Endodermal cell (in vitro differentiated cells): Measurements from ENCODE around the gene KIF6. TPM values are rescaled to one million over a fixed set of nuclear protein-coding genes. Genes with fewer than 3 reads are reported as not detected.

Experiments used
- DNase-seq: peaks from one replicate; pipeline ENCODE4 v3.0.0-alpha.2; 2017
- H3K27ac ChIP-seq: 2 replicates; pipeline ENCODE4 v1.5.1; 2013; ENCODE audit warnings: mild to moderate bottlenecking, low read depth, low read length, moderate library complexity
- H3K27me3 ChIP-seq: 2 replicates; pipeline ENCODE4 v1.6.1; 2013; ENCODE audit warnings: mild to moderate bottlenecking, low read length, moderate library complexity; ENCODE audit not compliant: insufficient read depth, control insufficient read depth, poor library complexity, severe bottlenecking
- H3K36me3 ChIP-seq: 2 replicates; pipeline ENCODE4 v1.7.0; 2013; ENCODE audit warnings: mild to moderate bottlenecking, low read length, moderate library complexity; ENCODE audit not compliant: control insufficient read depth, insufficient read depth
- H3K4me1 ChIP-seq: one replicate; pipeline ENCODE4 v1.7.0; 2013; ENCODE audit warnings: low read length; ENCODE audit not compliant: control insufficient read depth, insufficient read depth
- H3K4me3 ChIP-seq: 2 replicates; pipeline ENCODE4 v1.5.1; 2013; ENCODE audit warnings: mild to moderate bottlenecking, low read length, moderate library complexity
- H3K9ac ChIP-seq: 2 replicates; pipeline ENCODE4 v1.6.1; 2013; ENCODE audit warnings: mild to moderate bottlenecking, low read length, moderate library complexity; ENCODE audit not compliant: poor library complexity, severe bottlenecking; ENCODE audit errors: extremely low read depth
- H3K9me3 ChIP-seq: 2 replicates; pipeline ENCODE4 v1.6.1; 2013; ENCODE audit warnings: mild to moderate bottlenecking, low read length, moderate library complexity; ENCODE audit not compliant: control insufficient read depth
- H3K27ac Mint-ChIP-seq: 2 replicates; pipeline ENCODE4 v1.8.0; 2020; ENCODE audit warnings: mixed read lengths
- H3K27me3 Mint-ChIP-seq: 2 replicates; pipeline ENCODE4 v1.8.0; 2021; ENCODE audit warnings: mild to moderate bottlenecking, mixed read lengths; ENCODE audit not compliant: insufficient read depth
- H3K36me3 Mint-ChIP-seq: 2 replicates; pipeline ENCODE4 v1.8.0; 2020; ENCODE audit warnings: low read depth, mixed read lengths
- H3K4me1 Mint-ChIP-seq: 2 replicates; pipeline ENCODE4 v1.8.0; 2020; ENCODE audit warnings: mixed read lengths
- H3K4me3 Mint-ChIP-seq: 2 replicates; pipeline ENCODE4 v1.8.0; 2020; ENCODE audit warnings: mild to moderate bottlenecking, moderate library complexity, mixed read lengths
- H3K9me3 Mint-ChIP-seq: 2 replicates; pipeline ENCODE4 v1.8.0; 2020; ENCODE audit warnings: mild to moderate bottlenecking, mixed read lengths
- WGBS, 2 experiments: methylation state at CpG; one replicate each; pipeline versions ENCODE4 v1.1.5 to v1.1.7; 2013; ENCODE audit warnings: missing lambda C conversion rate in 2 of 2, mixed read lengths in 1 of 2; ENCODE audit not compliant: insufficient coverage in 1 of 2, insufficient read length in 1 of 2; 5-methylcytosine and 5-hydroxymethylcytosine counted together
- total RNA-seq, 2 donors: library from RNA; stranded (reverse); fragmentation: NEBNext Ultra II Directional in 1 of 2; extraction: Animal tissue kit (Norgen Biotek cat#: 25700) in 1 of 2; gene quantifications; 2 replicates in 1 of 2; 3 replicates in 1 of 2; pipeline ENCODE4 v1.2.1, GENCODE V29; 2021
- TF ChIP-seq, protein P1 (sequence below): fragments of 200-600 bp; sonication (generic); conservative IDR thresholded peaks from 2 replicates; pipeline ENCODE4 v1.5.0; 2021; ENCODE audit warnings: antibody characterized with exemption, mild to moderate bottlenecking

The KIF6 gene
- total RNA-seq, 2 donors from 2014 or later = 0.62 to 1.1 TPM

DNA sequence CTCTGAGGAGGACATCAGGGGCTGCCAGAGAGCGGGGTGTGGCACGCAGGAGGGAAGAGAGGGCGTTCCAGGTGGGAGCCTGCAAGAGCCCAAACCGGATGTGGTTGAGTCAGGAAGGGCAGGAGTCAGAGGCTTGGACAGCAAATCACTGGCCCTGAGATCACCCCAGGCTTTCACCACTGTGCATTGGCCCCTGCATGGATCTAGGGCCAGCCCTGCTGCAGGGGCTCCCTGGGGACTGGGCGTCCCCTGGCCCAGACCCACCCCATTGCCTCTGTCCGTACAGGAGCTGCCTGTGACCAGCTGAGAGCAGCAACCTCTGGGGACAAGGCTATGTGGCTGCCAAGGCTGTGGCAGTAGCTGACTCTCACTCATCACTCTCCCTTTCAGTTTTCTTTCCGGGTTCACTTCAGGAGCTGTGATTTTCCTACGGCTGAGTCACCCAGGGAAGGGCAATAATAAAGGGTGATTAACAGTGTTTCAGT is 444.9 kb downstream of the KIF6 start:
- TF ChIP-seq, protein P1, sequence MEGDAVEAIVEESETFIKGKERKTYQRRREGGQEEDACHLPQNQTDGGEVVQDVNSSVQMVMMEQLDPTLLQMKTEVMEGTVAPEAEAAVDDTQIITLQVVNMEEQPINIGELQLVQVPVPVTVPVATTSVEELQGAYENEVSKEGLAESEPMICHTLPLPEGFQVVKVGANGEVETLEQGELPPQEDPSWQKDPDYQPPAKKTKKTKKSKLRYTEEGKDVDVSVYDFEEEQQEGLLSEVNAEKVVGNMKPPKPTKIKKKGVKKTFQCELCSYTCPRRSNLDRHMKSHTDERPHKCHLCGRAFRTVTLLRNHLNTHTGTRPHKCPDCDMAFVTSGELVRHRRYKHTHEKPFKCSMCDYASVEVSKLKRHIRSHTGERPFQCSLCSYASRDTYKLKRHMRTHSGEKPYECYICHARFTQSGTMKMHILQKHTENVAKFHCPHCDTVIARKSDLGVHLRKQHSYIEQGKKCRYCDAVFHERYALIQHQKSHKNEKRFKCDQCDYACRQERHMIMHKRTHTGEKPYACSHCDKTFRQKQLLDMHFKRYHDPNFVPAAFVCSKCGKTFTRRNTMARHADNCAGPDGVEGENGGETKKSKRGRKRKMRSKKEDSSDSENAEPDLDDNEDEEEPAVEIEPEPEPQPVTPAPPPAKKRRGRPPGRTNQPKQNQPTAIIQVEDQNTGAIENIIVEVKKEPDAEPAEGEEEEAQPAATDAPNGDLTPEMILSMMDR = no peak
- no peak overlapping the region for H3K4me3 Mint-ChIP-seq
- peaks cover 10% of the 10 kb centered on the region for H3K27me3 ChIP-seq
- peaks cover 2% of the 10 kb centered on the region for H3K4me1 Mint-ChIP-seq
- 80 to 87% methylated on average over 2 to 8 of the region's 8 CpGs for WGBS, 2 experiments
- no peaks in the 10 kb centered on the region for H3K9me3 ChIP-seq
- no peak overlapping the region for H3K9ac ChIP-seq
- H3K27me3 Mint-ChIP-seq = peaks cover 11% of the 10 kb centered on the region
- H3K9me3 Mint-ChIP-seq = no peaks in the 10 kb centered on the region
- no peak overlapping the region for H3K27ac ChIP-seq
- no peak overlapping the region for H3K27ac Mint-ChIP-seq
- H3K4me1 ChIP-seq = no peaks in the 10 kb centered on the region
- no peak overlapping the region for H3K4me3 ChIP-seq
- H3K36me3 ChIP-seq = no peaks in the 10 kb centered on the region
- peak; percentile 54 for DNase-seq
- H3K36me3 Mint-ChIP-seq = no peaks in the 10 kb centered on the region

Other genes starting within 250 kb of the KIF6 start
- 1 to 10 TPM in 1 of 2 donors, under 1 TPM in 1; 0.33 to 1.2 TPM for gene DAAM2, start 67.0 kb upstream of the KIF6 start, total RNA-seq
- 10 to 100 TPM in 1 of 2 donors, 1 to 10 TPM in 1; 8.7 to 11.3 TPM for gene MOCS1, start 209.1 kb upstream of the KIF6 start, total RNA-seq